C4-2B (cell line): Measurements from ENCODE around the gene OPCML.

Experiments
- CTCF ChIP-seq: fragments of 450-650 bp; conservative IDR thresholded peaks from 2 replicates; pipeline ENCODE4 v1.5.1; 2017; ENCODE audit warnings: mild to moderate bottlenecking
- ZFX ChIP-seq: fragments of 450-650 bp; IDR thresholded peaks from 2 replicates; pipeline ENCODE4 v1.6.1; 2017

- TF ChIP-seq CTCF, result no peak
- TF ChIP-seq ZFX, result no peak
Measured at GRCh38 chr11:133285359-133285758, 246.9 kb downstream of the OPCML start.
